Smooth muscle cell of trachea (primary cell): ENCODE measurements around the gene TUT1. TPM values are rescaled to one million over a fixed set of nuclear protein-coding genes. Genes with fewer than 3 reads are reported as not detected.

Source experiments
- total RNA-seq: library from RNA; depleted of rRNA; stranded (reverse); fragments of >200 nt; gene quantifications from 2 replicates; pipeline ENCODE4 v1.2.1, GENCODE V29; 2014

TUT1 gene, protein sequence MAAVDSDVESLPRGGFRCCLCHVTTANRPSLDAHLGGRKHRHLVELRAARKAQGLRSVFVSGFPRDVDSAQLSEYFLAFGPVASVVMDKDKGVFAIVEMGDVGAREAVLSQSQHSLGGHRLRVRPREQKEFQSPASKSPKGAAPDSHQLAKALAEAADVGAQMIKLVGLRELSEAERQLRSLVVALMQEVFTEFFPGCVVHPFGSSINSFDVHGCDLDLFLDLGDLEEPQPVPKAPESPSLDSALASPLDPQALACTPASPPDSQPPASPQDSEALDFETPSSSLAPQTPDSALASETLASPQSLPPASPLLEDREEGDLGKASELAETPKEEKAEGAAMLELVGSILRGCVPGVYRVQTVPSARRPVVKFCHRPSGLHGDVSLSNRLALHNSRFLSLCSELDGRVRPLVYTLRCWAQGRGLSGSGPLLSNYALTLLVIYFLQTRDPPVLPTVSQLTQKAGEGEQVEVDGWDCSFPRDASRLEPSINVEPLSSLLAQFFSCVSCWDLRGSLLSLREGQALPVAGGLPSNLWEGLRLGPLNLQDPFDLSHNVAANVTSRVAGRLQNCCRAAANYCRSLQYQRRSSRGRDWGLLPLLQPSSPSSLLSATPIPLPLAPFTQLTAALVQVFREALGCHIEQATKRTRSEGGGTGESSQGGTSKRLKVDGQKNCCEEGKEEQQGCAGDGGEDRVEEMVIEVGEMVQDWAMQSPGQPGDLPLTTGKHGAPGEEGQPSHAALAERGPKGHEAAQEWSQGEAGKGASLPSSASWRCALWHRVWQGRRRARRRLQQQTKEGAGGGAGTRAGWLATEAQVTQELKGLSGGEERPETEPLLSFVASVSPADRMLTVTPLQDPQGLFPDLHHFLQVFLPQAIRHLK
- total RNA-seq, result 9.7 and 13.6 TPM in 2 replicates

DNA sequence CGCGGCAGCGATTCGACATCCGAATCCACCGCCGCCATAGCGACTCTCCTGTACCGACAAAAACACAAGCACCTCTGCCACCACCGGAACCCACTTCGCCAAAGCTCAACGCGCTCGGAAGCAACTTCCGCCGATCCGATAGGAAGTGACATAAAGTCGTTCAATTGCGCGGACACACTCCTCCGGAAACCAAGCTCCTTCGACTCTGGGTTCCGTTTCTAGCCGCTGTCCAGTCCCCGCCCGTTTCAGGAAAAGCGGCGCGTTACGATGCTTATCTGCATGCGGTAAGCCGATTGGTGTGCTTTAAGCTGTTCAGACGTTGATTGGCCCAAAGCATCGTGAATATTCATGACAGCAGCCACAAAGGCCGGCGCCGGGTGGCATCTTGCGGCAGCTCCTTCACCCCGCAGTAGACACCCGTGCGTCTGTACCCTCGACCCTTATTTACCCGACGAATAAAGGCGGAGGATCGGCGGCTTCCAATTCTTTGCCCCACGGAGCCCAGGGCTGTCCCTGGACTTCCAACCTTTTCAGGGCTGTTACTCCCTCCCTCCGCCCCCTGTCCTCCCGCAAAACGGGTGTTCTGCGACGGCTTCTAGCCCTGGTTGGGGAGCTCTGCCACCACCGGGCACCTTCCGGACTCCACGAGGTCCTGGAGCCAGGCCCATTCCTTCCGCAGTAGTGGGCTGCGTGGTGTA lies at the start of gene TUT1:
Gene TUT1, minus strand, starts transcription at position 76 of the 698 bp plus-strand sequence. Its CDS starts 38 bp downstream, at position 38.

DNA sequence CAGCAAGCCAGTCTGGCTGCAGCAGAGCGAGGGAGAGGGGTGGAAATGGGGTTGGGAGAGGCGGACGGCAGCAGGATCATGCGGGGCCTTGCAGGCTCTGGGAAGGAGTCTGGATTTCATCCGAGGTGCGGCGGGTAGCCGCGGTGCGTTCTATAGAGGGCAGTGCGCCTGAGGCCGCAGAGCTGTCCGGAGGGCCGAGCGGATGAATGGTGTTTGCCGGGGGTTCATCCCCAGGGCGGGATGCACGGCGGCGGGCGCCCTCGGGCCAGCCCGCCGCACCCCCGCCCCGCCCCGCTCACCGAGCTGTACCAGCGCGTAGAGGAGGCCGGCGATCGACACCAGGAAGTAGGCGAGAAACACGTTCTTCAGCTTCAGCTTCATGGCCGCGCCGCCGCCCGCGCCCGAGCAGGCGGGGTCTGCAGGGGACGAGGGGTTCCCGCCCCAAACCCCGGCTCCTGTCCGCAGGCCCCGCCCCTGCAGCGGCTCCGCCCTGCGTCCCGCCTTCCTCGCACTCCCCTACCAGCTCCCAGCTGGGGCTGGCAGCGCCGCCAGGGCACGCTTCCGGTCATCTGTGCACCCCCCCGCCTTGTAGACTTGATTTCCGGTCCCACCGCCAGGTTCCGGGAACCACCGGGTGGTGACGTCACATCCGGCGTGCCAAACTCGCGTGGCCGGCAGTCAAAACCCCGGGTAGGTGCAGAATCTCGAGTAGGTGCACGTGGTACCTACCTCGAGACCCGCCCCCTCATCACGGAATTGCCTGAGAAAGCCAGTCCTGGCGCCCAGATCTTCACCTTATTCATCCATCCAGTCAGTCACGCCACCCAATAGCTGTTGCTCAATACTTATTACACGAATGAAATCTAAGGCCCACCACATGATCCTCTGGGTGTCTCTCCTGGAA lies 30.5 kb upstream of the TUT1 start, which contains the start of gene B3GAT3:
Gene B3GAT3, minus strand, starts transcription at position 420 of the 904 bp plus-strand sequence. Its CDS starts 39 bp downstream, at position 381.

DNA sequence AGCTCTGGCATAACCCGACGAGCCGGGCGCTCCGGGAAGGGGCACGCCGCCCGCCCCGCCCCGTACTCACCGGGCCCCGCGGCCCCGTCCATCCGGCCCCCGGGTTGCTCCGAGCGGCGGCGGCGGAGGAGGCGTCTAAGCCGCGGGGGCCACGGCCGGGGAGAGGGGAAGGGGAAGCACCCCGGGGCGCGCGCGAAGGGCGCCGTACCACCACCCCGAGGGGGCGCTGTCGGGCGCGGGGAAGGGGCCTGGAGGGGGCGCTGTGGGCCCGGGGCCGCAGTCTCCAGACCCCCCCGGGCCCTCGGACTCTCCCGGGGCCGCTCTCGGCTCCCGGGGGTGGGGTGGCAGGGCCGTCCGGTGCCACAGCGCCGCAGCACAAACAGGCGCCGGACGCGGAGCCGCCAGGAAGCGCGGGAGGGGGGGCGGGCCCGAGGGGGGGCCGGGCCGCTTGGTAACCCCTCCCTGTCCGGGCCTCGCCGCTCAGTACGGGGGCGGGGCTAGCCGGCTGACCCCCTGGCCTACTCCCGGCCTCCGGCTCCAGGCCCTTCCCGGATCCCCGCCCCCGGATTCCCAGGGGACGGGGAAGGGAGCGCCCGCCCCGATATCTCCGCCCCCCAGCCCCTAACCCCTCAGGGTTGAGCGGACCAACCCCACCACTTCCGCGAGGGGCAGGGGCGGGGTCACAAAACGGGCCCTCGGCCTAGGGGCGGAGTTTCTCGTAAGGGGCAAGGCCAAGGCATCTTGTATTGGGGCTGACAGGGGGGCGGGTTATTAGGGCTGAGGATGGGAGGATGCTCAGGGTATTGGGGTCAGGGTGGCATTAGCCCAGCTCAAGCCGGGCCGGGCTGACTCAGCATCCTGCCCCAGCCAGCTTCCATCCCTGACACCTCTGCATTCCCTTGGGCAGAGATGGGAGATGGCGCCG lies 21.3 kb upstream of the TUT1 start, which contains the start of the genes EML3 and ROM1:
Gene EML3, minus strand, starts transcription at position 410 of the 925 bp plus-strand sequence. Its CDS starts 318 bp downstream, at position 92.
Gene ROM1, plus strand, starts transcription at position 892 of the 925 bp plus-strand sequence. Its CDS starts 25 bp downstream, at position 917.

DNA sequence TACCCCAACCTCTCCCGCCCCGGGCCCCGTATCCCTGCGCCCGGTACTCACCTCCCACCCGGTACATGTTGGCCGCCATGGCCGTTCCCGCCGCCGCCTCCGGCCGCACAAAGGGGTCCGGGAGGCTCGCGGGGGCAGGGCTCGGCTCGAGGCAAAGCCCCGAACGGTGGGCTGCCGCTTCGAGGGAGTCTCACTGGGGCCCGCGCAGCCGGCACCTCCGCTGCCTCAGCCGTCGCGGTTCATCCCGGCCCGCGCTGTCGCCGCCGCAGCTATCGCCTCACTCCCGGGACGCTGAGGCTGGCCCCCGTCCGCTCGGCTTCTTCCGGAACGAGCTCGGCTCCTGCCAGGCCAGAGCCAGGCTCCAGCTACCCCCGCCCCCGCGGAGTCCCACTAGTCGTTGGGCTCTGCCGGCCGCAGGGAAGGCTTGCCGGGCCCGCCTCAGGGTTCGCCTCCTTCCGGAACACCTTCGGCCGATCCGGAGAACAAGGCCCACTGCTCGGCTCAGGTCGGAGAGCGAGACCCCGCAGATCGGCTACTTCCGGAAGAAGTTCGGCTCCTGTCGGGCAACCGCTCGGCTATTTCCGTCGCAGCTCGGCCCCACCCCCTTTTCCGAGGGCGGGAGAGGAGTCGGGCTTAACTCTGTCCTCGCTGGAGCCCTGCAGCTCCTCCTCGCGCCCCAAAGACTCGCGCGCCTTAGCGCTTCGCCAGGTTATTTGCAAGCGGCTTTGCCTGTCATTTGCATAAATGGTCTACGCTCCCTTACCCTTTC lies 10.2 kb upstream of the TUT1 start, which contains the start of gene MTA2:
Gene MTA2, minus strand, starts transcription at position 494 of the 769 bp plus-strand sequence. Its CDS starts 415 bp downstream, at position 79.

DNA sequence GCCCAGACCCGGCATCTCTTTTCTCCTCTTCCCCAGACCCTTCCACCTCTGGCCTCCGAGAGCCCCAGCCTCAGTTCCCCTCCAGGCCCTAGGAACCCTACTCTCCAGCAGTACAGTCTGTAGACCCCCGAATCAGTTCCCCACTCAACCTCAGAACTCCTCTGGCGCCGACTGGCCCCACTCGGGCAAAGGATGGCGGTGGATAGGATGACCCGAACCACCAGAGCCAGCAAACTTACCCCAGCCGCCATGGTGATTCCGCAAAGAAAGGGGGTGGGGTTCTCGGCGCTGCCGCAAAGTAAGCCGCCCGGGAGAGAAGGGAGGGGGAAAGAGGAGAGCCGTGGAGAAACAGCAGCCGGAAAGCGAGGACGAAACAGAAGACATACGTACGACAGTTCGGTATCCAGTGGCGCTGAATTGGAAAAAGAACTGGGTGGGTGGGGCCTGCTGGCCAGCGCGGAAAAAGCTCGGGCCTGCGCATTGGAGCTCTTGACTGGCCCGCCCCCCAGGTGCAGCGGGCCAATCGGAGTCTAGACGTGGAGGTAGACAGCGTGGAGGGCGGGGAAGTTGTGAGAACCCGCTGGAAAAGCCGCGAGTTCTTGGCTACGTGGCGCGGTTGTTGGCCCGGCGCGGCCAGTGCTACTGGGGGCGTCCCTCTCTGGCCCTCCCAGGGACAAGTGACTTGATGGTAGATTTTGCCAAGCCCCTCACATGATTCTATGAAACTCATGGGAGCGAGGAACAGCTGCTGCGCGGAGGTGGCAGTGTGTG lies 17.5 kb downstream of the TUT1 start, which contains the start of gene EEF1G:
Gene EEF1G, minus strand, starts transcription at position 300 of the 771 bp plus-strand sequence. Its CDS starts 49 bp downstream, at position 251.

DNA sequence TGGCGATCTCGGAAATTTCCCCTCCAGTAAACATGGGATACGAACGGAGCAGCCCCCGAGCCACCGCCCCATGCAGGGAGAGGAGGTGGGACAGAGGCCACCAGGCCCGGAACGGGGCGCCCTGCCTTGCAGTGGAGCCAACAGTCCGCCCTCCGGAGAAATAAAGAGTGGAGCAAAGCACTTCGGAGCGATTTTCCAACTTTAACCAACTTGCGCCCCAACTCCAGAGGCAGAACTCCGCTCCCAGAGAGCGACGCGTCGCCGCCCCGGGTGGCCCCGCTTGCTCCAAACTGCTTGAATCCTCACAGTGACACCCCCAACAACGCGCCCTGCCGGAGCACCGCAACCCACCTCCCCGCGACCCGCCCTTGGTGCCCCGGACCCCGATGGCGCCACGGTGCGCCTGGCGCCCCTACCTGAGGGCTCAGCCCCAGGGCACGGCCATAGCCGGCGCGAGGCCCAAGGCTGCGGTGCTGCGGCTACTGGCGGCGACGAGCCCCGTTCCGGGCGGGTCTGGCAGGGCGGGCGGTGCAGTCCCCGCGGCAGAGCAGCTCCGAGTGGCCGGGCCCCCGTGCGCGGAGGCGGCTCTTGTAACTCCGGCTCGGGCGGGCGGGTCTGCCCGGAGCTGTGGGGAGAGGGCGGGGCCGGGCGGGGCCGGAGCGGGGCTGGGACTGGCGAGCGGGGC lies 44.9 kb downstream of the TUT1 start, which contains the start of gene AHNAK:
Gene AHNAK, minus strand, starts transcription at position 563 of the 685 bp plus-strand sequence. CDS start 10,708 bp downstream, outside the sequence.

Other genes starting within 250 kb of the TUT1 start
- gene SCGB1A1, start 172.5 kb downstream of the TUT1 start, total RNA-seq, result not detected in 2 replicates
- 867 and 944 TPM in 2 replicates for gene AHNAK, start 44.7 kb downstream of the TUT1 start, total RNA-seq
- 1,356 and 1,684 TPM in 2 replicates for gene EEF1G, start 17.6 kb downstream of the TUT1 start, total RNA-seq
- 99.8 and 122 TPM in 2 replicates for gene MTA2, start 10.3 kb upstream of the TUT1 start, total RNA-seq
- gene EML3, start 21.3 kb upstream of the TUT1 start, total RNA-seq, result 24.0 and 33.6 TPM in 2 replicates
- 3.9 and 4.6 TPM in 2 replicates for gene ROM1, start 21.7 kb upstream of the TUT1 start, total RNA-seq
- 26.5 and 48.8 TPM in 2 replicates for gene B3GAT3, start 30.5 kb upstream of the TUT1 start, total RNA-seq
- 339 and 341 TPM in 2 replicates for gene GANAB, start 55.1 kb upstream of the TUT1 start, total RNA-seq
- 26.2 and 41.0 TPM in 2 replicates for gene INTS5, start 61.8 kb upstream of the TUT1 start, total RNA-seq
- 22.5 and 25.9 TPM in 2 replicates for gene C11orf98, start 73.7 kb upstream of the TUT1 start, total RNA-seq
- 5.2 and 7.8 TPM in 2 replicates for gene CSKMT, start 73.8 kb upstream of the TUT1 start, total RNA-seq
- gene UQCC3, start 80.2 kb upstream of the TUT1 start, total RNA-seq, result 6.9 and 8.7 TPM in 2 replicates
- 4.3 and 6.1 TPM in 2 replicates for gene LBHD1, start 80.7 kb upstream of the TUT1 start, total RNA-seq
- gene UBXN1, start 87.5 kb upstream of the TUT1 start, total RNA-seq, result 118 and 157 TPM in 2 replicates
- 68.9 and 89.6 TPM in 2 replicates for gene LRRN4CL, start 98.0 kb upstream of the TUT1 start, total RNA-seq
- gene BSCL2, start 115.9 kb upstream of the TUT1 start, total RNA-seq, result 49.5 and 76.3 TPM in 2 replicates
- 0.17 TPM in 1 of 2 replicates, not detected in the other for gene GNG3, start 116.2 kb upstream of the TUT1 start, total RNA-seq
- 9.6 and 18.3 TPM in 2 replicates for gene HNRNPUL2, start 135.9 kb upstream of the TUT1 start, total RNA-seq
- gene TTC9C, start 137.0 kb upstream of the TUT1 start, total RNA-seq, result 33.1 and 36.9 TPM in 2 replicates
- gene ZBTB3, start 162.6 kb upstream of the TUT1 start, total RNA-seq, result 14.1 and 17.4 TPM in 2 replicates
- 41.0 and 73.6 TPM in 2 replicates for gene POLR2G, start 170.1 kb upstream of the TUT1 start, total RNA-seq
- gene TAF6L, start 179.9 kb upstream of the TUT1 start, total RNA-seq, result 26.3 and 27.2 TPM in 2 replicates
- gene TMEM179B, start 195.9 kb upstream of the TUT1 start, total RNA-seq, result 40.7 and 52.1 TPM in 2 replicates
- 14.7 and 19.0 TPM in 2 replicates for gene TMEM223, start 200.5 kb upstream of the TUT1 start, total RNA-seq
- 23.7 and 30.3 TPM in 2 replicates for gene NXF1, start 213.9 kb upstream of the TUT1 start, total RNA-seq
- gene STX5, start 240.5 kb upstream of the TUT1 start, total RNA-seq, result 47.5 and 48.1 TPM in 2 replicates
- gene TEX54, start 241.3 kb upstream of the TUT1 start, total RNA-seq, result not detected in 2 replicates
- gene WDR74, start 248.1 kb upstream of the TUT1 start, total RNA-seq, result 26.3 and 48.0 TPM in 2 replicates